Endothelial cell (in vitro differentiated cells): Measurements from ENCODE around the gene SNPH. TPM values are rescaled to one million over a fixed set of nuclear protein-coding genes. Genes with fewer than 3 reads are reported as not detected.

Source experiments
- DNase-seq: peaks from one replicate; pipeline ENCODE4 v3.0.0; 2021; ENCODE audit warnings: low spot score
- H3K27ac Mint-ChIP-seq: one replicate; pipeline ENCODE4 v1.8.0; 2021; ENCODE audit warnings: mixed read lengths, inconsistent platforms; ENCODE audit not compliant: unreplicated experiment
- H3K27me3 Mint-ChIP-seq: one replicate; pipeline ENCODE4 v1.8.0; 2021; ENCODE audit warnings: mild to moderate bottlenecking, moderate library complexity, mixed read lengths, inconsistent platforms; ENCODE audit not compliant: unreplicated experiment
- H3K36me3 Mint-ChIP-seq: one replicate; pipeline ENCODE4 v1.8.0; 2021; ENCODE audit warnings: mild to moderate bottlenecking, low read depth, mixed read lengths, inconsistent platforms; ENCODE audit not compliant: unreplicated experiment
- H3K4me1 Mint-ChIP-seq: one replicate; pipeline ENCODE4 v1.8.0; 2021; ENCODE audit warnings: mild to moderate bottlenecking, mixed read lengths, inconsistent platforms; ENCODE audit not compliant: unreplicated experiment
- H3K4me3 Mint-ChIP-seq: one replicate; pipeline ENCODE4 v1.8.0; 2021; ENCODE audit warnings: mild to moderate bottlenecking, mixed read lengths, inconsistent platforms; ENCODE audit not compliant: unreplicated experiment
- H3K9me3 Mint-ChIP-seq: one replicate; pipeline ENCODE4 v1.8.0; 2021; ENCODE audit warnings: mixed read lengths, inconsistent platforms; ENCODE audit not compliant: unreplicated experiment
- total RNA-seq: library from RNA; stranded (reverse); fragmentation: NEBNext Ultra II Directional; extraction: Animal tissue kit (Norgen Biotek cat#: 25700); gene quantifications from one replicate; pipeline ENCODE4 v1.2.1, GENCODE V29; 2021; ENCODE audit not compliant: unreplicated experiment
- TF ChIP-seq, protein P1 (sequence below): fragments of 200-600 bp; sonication (generic); IDR thresholded peaks from one replicate; pipeline ENCODE4 v1.5.0; 2021; ENCODE audit warnings: antibody characterized with exemption; ENCODE audit not compliant: unreplicated experiment

SNPH gene
- total RNA-seq, 1 donor from 2014 or later: 8.4 TPM

DNA sequence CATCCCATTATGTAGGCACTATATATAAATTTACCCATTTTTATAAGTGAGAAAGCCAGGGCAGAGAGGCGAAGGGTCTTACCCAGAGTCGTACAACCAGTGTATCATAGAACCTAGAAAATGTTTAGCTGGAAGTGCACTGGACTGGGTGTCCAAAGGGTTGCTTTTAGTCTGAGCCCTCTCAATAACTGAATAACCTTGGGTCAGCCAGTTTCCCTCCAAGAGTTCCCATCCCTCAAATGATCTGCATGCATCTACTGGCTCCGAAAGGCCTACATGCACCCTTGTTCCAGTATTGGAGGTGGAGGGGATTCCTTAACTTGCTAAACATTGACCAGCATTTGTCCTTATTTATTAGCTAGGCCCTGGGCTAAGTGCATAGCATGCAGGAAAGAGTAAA lies 3.8 kb downstream of the SNPH start:
- no peaks in the 10 kb centered on the region for H3K9me3 Mint-ChIP-seq
- no peak overlapping the region for H3K27ac Mint-ChIP-seq
- peaks cover 3% of the 10 kb centered on the region for H3K36me3 Mint-ChIP-seq
- TF ChIP-seq, protein P1, sequence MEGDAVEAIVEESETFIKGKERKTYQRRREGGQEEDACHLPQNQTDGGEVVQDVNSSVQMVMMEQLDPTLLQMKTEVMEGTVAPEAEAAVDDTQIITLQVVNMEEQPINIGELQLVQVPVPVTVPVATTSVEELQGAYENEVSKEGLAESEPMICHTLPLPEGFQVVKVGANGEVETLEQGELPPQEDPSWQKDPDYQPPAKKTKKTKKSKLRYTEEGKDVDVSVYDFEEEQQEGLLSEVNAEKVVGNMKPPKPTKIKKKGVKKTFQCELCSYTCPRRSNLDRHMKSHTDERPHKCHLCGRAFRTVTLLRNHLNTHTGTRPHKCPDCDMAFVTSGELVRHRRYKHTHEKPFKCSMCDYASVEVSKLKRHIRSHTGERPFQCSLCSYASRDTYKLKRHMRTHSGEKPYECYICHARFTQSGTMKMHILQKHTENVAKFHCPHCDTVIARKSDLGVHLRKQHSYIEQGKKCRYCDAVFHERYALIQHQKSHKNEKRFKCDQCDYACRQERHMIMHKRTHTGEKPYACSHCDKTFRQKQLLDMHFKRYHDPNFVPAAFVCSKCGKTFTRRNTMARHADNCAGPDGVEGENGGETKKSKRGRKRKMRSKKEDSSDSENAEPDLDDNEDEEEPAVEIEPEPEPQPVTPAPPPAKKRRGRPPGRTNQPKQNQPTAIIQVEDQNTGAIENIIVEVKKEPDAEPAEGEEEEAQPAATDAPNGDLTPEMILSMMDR: no peak
- peaks cover 21% of the 10 kb centered on the region for H3K4me1 Mint-ChIP-seq
- no peak for DNase-seq
- H3K4me3 Mint-ChIP-seq: no peak overlapping the region
- H3K27me3 Mint-ChIP-seq: peaks cover 4% of the 10 kb centered on the region

DNA sequence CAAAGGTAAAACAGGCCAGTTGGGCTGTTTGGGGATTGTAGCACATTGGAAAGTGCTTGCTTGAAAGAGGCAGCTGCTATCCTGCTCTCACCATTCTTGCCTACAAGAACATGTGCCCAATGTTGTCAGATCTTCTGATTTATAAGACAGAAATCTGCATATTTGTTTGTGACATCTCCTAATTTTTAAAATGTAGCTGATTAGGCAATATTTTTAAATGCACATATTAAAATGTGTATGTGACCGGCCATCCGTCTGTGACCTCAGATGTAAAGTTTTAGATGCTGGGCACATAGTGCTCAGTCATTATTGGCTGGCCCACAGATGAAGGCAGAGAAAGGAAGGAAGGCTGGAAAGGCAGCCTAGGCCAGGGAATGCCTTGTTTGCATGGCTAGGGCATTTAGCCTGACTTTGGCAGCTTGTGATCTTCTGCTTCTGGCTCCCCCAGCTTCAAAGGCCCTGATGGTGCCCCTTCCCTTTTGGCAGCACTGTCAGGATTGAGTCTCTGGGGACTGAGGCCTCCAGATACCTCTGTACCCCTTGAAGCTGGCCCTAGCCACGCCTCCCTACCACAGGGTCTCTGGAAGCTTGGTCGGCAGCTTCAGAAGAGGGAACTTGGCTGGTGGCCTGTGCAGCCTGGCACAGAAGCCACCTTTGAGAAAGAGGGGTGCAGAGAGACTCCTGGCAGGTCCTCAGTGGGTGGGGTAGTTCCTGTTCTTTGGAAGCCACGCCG lies 6.4 kb downstream of the SNPH start:
- peaks cover 3% of the 10 kb centered on the region for H3K36me3 Mint-ChIP-seq
- H3K4me3 Mint-ChIP-seq: no peak overlapping the region
- no peak for DNase-seq
- peaks cover 9% of the 10 kb centered on the region for H3K4me1 Mint-ChIP-seq
- no peaks in the 10 kb centered on the region for H3K27me3 Mint-ChIP-seq
- TF ChIP-seq, protein P1: no peak
- H3K27ac Mint-ChIP-seq: no peak overlapping the region
- H3K9me3 Mint-ChIP-seq: no peaks in the 10 kb centered on the region

DNA sequence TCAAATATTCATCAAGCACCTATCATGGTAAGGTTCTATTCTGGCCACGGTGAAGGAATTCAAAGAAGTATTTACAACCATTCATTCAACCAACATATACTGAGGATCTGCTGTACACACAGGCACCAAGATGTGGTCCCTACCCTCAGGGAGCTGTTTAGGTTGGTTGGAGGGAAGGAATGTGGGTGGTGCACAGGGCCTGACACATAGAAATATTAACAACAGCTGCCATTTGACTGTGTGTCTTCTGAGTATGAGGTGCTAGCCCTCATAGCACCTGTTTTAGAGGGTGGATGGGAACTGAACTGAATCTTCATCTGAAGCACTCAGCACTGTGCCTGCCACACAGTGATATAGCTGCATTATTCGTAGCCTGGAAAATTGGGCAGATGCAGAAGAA lies 7.3 kb downstream of the SNPH start:
- no peaks in the 10 kb centered on the region for H3K27me3 Mint-ChIP-seq
- no peak overlapping the region for H3K4me3 Mint-ChIP-seq
- H3K9me3 Mint-ChIP-seq: no peaks in the 10 kb centered on the region
- TF ChIP-seq, protein P1: no peak
- no peak for DNase-seq
- H3K36me3 Mint-ChIP-seq: peaks cover 3% of the 10 kb centered on the region
- peaks cover 9% of the 10 kb centered on the region for H3K4me1 Mint-ChIP-seq
- H3K27ac Mint-ChIP-seq: no peak overlapping the region

DNA sequence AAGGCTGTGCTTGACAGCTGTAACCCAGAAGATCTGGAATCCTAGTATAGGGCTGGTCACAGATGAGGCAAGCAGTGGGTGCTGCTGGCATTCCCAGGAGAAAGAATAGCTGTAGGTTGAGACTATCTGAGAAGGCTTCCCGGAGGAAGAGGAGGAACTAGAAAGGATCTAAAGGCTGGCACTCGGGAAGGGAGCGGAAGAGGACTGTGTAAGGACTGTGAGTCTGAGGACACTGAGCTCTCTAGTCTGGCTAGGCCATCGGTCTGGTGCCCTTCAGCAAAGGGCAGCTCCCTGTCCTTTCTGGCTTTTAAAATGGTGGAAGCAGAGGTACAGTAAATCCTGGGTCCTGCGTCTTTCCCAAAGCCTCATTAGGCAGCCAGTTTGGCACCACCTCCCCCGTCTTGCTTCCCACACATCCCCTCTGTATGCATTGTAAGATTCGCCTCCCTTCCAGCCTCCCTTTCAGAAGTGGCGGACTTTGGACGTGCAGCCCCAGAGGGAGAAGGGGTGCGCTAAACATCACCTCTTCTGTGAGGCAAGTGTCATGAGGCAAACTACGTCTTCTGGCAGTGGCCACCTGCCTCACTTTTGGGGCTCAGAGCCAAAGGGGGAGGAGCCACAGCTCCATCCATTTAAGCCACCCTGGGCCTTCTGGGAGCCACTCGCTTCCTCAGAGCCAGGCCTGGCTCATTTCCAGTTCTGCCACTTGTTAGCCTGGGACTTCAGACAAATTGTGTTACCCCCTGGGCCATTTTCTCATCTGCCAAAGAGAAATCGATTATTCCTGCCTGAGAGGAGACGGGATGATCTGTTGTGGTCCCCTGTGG lies 8.6 kb downstream of the SNPH start:
- H3K27me3 Mint-ChIP-seq: no peaks in the 10 kb centered on the region
- DNase-seq: no peak
- no peaks in the 10 kb centered on the region for H3K36me3 Mint-ChIP-seq
- no peak overlapping the region for H3K27ac Mint-ChIP-seq
- TF ChIP-seq, protein P1: no peak
- H3K4me1 Mint-ChIP-seq: peaks cover 4% of the 10 kb centered on the region
- no peaks in the 10 kb centered on the region for H3K9me3 Mint-ChIP-seq
- H3K4me3 Mint-ChIP-seq: no peak overlapping the region

DNA sequence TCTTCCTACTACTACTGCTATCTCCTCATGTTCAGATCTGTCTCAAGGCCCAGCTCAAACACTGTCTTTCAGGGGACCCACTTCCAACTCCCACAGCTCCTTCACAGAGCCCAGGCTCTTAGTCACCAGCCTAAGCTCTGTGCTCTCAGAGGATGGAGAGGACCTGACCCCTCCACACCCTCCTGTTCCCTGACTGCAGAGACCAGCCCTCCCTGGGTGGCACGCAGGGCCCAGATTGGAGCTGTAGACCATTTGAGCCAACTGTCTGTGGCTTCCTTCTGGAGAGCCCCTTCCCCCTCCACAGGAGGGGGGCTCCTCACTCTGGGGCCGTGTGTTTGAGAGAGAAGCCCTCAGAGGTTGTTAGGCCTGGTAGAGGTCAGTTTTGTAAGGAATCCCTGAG lies 9.8 kb downstream of the SNPH start:
- DNase-seq: no peak

More for the DNA sequence above, 9.8 kb downstream of the SNPH start:
- no peak overlapping the region for H3K4me3 Mint-ChIP-seq
- no peaks in the 10 kb centered on the region for H3K9me3 Mint-ChIP-seq
- H3K27me3 Mint-ChIP-seq: no peaks in the 10 kb centered on the region
- TF ChIP-seq, protein P1: no peak
- H3K4me1 Mint-ChIP-seq: peaks cover 4% of the 10 kb centered on the region
- no peaks in the 10 kb centered on the region for H3K36me3 Mint-ChIP-seq
- no peak overlapping the region for H3K27ac Mint-ChIP-seq
